Erythroblast (primary cell): ENCODE data around the gene CHSY1.

Source experiments
- GATA1 ChIP-seq: IDR thresholded peaks from 2 replicates; pipeline ENCODE4 v1.6.1; 2011; ENCODE audit warnings: low read depth, mild to moderate bottlenecking, control low read depth, low read length, moderate library complexity
- POLR2A ChIP-seq: IDR thresholded peaks from 2 replicates; pipeline ENCODE4 v1.6.1; 2011; ENCODE audit warnings: mild to moderate bottlenecking, low read length

DNA sequence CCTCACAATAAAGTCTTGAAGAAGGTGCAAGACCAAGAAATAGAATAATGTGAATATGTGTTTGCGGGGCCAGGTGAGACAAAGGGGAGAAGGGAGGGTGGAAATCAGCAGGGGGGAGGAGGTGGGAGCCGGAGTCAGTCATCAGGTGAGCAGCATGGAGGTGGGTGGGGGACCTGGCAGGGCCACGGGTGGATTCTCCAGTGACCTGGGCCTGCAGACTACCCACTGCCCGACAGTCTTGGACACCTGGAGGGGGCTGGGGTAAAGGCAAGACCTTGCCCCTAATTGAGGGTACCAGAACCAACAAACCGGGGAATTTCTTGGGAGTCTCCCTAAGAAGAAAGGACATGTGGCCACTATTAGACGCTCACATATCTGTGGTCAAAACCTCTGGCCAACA is 95.8 kb downstream of the CHSY1 start:
- TF ChIP-seq POLR2A: no peak
- TF ChIP-seq GATA1: no peak
